ENCODE measurements around the gene TEX48.

Gene TEX48

DNA sequence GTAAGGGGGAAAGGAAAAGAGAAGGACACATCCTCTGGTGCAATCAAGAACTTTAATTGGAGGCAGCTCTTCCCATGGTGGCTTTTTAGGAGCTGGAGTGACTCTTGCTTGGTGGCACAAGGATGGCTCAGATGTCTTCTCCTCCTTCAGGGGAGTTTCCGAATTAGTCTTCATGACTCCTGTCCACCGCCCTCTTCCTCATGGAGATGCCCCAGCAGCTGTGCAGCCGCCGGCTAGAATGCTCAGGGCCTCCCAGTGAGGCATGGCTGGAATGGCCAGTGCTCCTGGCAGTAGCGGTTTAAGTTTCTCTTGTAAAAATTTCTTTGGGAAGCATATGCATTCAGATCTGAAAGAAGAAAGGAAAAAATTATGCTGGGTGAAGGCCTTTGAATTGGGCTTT lies 15.6 kb downstream of the TEX48 start:
- DNase-seq: no peak

- DNase-seq: no peak
Measured at GRCh38 chr9:114664181-114664580, 17.8 kb downstream of the TEX48 start.

- DNase-seq: peak; percentile 33
Measured at GRCh38 chr9:114662081-114662989, 19.7 kb downstream of the TEX48 start.

- DNase-seq: no peak
Measured at GRCh38 chr9:114657705-114658104, 24.3 kb downstream of the TEX48 start, which contains the start of gene TEX53. TEX53 (minus strand) TSS chr9:114657805; CDS start chr9:114657774, 31 bp downstream.

DNA sequence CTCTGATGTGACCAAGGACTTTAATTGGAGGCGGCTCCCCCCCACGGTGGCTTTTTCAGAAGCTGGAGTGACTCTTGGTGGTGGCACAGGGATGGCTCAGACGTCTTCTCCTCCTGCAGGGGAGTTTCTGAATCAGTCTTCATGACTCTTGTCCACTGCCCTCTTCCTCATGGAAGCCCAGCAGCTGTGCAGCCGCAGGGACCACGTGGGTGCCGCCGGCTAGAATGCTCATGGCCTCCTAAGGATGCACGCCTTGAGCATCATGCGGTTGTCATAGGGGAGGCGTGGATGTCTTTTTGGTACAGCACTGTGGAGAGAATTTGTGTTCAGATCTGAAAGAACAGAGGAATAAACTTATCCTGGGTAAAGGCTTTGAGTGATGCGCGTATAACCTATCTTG lies 25.7 kb downstream of the TEX48 start:
- DNase-seq: no peak

GRCh38 chr9:114655689-114656088 lies 26.3 kb downstream of the TEX48 start:
- DNase-seq: no peak

GRCh38 chr9:114653556-114654159 lies 28.3 kb downstream of the TEX48 start:
- DNase-seq: peak; percentile 43

GRCh38 chr9:114652776-114653555 lies 29.0 kb downstream of the TEX48 start:
- DNase-seq: no peak

DNA sequence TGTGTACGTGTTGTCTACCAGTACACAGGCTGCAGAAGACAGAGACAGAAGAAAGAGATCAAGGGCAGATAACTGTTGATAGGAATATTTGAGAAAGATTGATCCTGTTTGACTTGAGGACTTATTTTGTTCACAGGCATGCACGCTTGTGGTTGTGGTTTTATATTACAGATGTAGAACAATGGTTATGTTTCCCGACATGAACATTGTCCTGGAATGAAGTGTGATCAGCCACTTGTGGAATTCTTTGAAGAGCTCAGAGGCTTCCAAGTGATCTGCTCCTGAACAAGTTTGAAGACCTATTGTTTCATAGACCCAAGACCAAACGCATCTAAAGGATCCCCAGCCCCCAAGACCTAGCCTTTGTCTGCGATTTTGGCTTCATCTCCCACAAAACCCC lies 38.1 kb downstream of the TEX48 start:
- DNase-seq: no peak

DNA sequence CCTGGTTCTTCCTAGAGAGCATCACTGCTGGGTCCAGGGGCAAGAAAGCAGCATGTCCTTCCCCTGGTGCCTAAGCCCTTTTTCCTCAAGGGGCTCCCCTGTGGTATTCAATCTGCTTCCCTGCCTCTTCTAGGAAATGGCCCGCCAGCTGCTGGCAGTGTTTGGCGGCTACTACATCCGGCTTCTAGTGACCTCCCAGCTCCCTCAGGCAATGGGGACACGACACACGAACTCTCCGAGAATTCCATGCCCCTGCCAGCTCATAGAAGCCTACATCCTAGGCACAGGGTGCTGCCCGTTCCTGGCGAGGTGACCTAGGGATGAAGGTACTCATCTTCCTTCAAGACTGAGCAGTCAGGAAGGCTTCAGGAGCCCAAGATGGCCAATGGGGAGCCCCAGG lies 39.0 kb downstream of the TEX48 start:
- no peak for DNase-seq

- DNase-seq: no peak
Measured at GRCh38 chr9:114641967-114642366, 40.0 kb downstream of the TEX48 start.

DNA sequence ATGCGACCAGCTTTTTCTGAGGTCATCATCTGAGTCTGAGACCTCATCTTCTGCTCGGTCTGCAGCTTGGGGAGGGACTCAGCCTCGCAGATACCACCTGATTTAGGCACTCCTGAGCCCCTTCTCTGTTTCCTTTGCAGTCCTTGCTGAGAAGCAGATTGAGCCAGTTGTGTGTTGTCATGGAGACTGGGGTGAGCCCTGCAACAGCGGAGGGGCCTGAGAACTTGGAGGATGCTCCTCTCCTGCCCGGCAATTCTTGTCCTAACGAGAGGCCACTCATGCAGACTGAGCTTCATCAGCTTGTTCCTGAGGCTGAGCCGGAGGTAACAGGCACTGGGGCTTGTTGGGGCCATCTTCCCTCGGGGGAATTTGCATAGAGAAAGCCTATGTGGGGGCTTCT lies 43.6 kb downstream of the TEX48 start:
- no peak for DNase-seq

GRCh38 chr9:114634387-114634786 lies 47.6 kb downstream of the TEX48 start:
- DNase-seq: no peak

- no peak for DNase-seq
Measured at GRCh38 chr9:114633438-114634089, 48.4 kb downstream of the TEX48 start.

- no peak for DNase-seq
Measured at GRCh38 chr9:114631166-114631565, 50.8 kb downstream of the TEX48 start.

DNA sequence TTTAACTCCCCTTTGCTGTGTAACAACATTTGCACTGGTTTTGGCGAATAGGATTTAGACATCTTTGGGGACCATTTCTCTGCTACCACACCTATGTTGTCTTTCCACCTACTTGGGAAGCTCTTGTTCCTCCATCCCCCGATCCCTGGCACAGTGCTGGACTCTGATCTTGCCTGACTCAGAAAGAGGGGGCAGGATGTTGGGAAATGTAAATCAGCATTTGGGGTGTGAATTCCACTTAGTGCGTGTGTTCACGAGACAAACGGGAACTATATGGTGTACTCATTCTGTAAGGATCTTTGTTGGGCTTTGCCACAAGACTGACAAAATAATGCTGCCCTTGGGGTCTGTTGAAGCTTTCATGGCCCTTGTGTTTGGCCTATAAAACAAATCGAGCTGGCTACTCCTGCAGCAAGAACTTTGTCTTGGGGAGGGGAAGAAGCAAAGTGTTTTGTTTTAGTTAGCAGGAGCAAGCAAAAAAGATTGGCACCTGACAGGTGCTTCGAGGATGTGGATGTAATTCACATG lies 52.4 kb downstream of the TEX48 start:
- DNase-seq: no peak

DNA sequence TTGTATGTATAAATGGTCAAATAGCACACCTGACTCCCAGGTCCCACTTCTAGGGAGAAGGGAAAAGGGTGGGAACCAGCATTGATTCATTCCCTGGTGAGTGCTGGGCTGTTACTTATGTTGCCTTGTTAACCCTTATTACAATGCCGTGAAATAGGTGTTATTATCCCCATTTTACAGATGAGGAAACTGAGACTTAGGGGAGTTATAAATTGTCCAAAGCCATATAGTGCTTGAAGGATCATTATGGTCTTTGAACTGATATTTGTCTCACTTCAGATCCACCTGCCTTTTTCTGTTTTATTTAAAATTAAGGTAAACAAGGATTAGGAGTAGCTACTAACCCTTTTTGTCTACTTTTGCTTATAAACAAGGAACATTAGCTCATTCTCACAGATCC lies 54.4 kb downstream of the TEX48 start:
- no peak for DNase-seq

DNA sequence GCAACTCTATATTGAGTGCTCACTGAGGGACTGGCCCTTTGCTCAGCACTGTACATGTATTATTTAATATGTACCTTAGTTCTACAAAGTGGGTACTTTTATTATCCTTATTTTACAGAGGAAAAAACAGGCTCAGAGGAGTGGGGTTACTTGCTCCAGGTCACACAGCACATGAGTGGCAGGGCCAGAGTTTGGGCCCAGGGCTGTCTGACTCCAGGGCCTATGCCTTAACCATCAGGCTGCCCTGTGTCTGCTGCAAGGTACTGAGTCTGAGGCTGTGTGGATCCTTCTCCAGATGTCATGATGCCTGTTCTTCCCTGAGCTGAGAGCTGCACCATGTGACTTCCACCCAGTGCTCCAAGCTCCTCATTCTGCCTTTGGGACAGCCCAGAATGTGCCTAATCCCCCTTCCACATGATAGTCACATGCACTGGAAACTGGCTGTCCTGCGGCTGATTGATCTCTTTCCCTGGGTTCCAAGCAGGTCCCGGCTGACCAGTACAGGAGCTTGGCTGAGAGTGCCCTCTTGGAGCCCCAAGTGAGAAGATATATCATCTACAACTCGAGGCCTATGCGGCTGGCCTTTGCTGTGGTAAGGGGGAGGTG lies 55.5 kb downstream of the TEX48 start:
- no peak for DNase-seq

DNA sequence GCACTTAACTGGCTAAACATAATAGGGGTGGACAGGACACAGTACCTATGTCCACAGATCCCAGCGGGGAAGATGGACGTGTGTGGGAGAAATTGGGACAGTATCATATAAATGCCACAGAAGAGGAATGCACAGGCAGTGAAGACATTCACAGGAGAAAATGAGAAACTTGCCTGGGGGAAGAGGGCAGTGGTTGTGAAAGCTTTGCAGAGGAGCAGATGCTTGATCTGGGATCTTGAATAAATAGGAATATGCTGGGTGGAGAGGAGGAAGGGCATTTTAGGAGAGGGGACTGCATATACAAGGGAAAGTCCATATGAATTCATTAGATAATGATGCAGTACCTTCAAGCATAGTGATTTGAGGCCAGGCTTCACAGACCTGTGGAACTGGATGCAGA lies 57.3 kb downstream of the TEX48 start:
- DNase-seq: no peak

DNA sequence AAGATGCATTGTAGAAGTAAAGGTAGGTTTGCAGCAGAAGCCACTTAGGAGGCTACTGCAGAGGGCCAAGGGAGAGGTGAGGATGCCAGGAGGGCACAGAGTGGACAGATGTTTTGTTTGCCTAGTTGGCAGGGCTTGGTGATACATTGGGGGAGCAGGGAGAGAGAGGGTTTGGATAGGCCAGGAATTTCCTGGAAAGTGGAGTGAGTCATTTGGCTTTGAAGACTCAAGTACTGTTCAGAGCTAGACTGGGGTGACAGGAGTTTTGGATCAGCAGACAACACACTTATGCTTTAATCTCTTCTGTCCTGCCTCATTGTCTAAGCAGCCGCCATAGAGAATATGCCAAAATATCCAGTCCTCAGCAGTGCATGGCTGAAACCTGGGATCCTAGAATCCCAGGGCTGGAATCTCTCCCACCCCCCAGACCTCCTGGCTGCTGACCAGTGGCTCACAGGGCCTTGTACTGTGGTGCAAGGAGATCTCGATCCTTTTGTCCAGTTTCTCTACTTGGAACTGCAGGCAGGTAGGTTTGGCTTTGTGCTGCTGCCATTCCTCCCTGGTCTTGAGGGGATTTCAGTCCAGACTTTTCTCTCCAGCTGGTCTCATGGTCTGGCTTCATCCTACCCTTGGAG lies 59.9 kb downstream of the TEX48 start:
- DNase-seq: no peak

DNA sequence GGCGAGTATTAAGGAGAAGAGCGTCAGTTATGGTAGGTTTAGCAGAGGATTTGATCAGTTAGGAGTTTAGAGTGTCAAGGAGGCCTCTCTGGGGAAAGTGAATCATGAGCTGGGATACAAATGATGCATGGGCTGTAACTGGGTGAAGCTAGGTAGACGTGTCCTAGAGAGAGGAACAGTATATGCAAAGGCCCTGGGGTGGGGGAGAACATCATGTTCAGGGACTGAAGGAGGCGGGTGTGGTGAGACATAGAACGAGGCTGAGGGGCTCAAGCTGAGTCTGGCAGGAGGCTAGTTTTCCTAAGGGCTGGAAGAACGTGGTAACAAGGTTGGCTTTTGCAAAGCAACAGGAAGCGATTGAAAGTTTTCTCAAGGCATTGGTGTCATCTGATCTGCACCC lies 60.4 kb downstream of the TEX48 start:
- no peak for DNase-seq
